ENCODE data around the gene PRKAG1. TPM values are rescaled to one million over a fixed set of nuclear protein-coding genes. Genes with fewer than 3 reads are reported as not detected.

PRKAG1 gene
- total and polyA plus RNA-seq, 2 donors from 2014 or later = 57.1 to 58.4 TPM

DNA sequence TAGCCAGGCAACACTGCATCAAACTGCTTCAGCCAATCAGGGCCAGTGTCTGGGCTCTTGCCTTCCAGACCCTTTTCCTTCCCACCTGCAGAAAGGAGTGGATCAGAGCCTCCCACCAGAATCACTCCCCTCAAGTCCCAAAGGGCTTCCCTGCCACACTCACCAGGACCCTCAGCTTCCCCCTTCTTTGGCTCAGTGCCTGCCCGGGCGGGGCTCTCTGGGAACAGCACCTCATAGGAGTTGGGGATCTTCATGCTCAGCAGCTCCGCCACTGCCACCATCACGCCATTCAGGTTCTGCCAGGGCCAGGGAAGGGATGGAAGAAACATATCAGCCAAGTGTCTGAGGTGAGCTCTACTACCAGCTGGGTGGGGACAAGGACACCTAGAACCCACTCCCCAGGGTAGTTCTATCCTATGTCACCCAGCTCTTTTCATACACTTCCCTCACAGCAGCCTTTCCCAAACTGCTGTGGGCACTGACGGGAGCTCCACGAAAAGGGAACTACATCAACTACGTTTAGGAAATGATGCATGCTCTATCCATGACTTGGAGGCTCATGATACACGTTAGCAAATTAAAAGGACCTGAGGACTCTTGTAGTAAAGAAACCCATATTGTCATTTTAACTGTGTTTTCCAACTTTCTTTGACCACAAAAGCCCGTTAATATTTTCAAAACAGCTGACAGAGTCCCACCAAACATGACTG lies 9.4 kb upstream of the PRKAG1 start:
- TF ChIP-seq, protein P1, sequence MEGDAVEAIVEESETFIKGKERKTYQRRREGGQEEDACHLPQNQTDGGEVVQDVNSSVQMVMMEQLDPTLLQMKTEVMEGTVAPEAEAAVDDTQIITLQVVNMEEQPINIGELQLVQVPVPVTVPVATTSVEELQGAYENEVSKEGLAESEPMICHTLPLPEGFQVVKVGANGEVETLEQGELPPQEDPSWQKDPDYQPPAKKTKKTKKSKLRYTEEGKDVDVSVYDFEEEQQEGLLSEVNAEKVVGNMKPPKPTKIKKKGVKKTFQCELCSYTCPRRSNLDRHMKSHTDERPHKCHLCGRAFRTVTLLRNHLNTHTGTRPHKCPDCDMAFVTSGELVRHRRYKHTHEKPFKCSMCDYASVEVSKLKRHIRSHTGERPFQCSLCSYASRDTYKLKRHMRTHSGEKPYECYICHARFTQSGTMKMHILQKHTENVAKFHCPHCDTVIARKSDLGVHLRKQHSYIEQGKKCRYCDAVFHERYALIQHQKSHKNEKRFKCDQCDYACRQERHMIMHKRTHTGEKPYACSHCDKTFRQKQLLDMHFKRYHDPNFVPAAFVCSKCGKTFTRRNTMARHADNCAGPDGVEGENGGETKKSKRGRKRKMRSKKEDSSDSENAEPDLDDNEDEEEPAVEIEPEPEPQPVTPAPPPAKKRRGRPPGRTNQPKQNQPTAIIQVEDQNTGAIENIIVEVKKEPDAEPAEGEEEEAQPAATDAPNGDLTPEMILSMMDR (IDR thresholded peaks at IDR 0.05; ENCODE audit: borderline replicate concordance, extremely low read depth, insufficient read depth) = no peak
- no peak for FAIRE-seq
- H3K4me3 ChIP-seq (ENCODE audit: low read length in 3 of 3) = no peak overlapping the region
- no peak overlapping the region for H3K9ac ChIP-seq (ENCODE audit: low read length in 3 of 3)
- H3K27me3 ChIP-seq (ENCODE audit: control insufficient read depth, insufficient read depth, low read length) = no peaks in the 10 kb centered on the region
- intact Hi-C loops (cut with DNase I) = no loop called here
- peak in 1 of 5 donors; percentile 56 for DNase-seq
- no peaks in the 10 kb centered on the region for H3K4me1 ChIP-seq (ENCODE audit: control insufficient read depth in 2 of 3, insufficient read depth in 2 of 3, low read depth in 1 of 3, low read length in 3 of 3)
- H3K27ac ChIP-seq (ENCODE audit: low read depth in 2 of 2, low read length in 2 of 2) = no peak overlapping the region
- H3K36me3 ChIP-seq (ENCODE audit: control insufficient read depth in 2 of 3, insufficient read depth in 3 of 3, low read length in 3 of 3) = peaks cover 8 to 65% (median 48%) of the 10 kb centered on the region in 3 donors
- no peaks in the 10 kb centered on the region for H3K9me3 ChIP-seq (ENCODE audit: control insufficient read depth in 2 of 3, insufficient read depth in 1 of 3, low read length in 3 of 3)

GRCh38 chr12:49026678-49027480 lies 8.3 kb upstream of the PRKAG1 start:
- H3K4me3 ChIP-seq (ENCODE audit: low read length in 3 of 3) = no peak overlapping the region
- no peaks in the 10 kb centered on the region for H3K4me1 ChIP-seq (ENCODE audit: control insufficient read depth in 2 of 3, insufficient read depth in 2 of 3, low read depth in 1 of 3, low read length in 3 of 3)
- peaks cover 8 to 71% (median 48%) of the 10 kb centered on the region in 3 donors for H3K36me3 ChIP-seq (ENCODE audit: control insufficient read depth in 2 of 3, insufficient read depth in 3 of 3, low read length in 3 of 3)
- DNase-seq (peak in 1 of 5 donors; percentile 64), FAIRE-seq (no peak)
- no peak overlapping the region for H3K27ac ChIP-seq (ENCODE audit: low read depth in 2 of 2, low read length in 2 of 2)
- intact Hi-C loops (cut with DNase I) = no loop called here
- no peak overlapping the region for H3K9ac ChIP-seq (ENCODE audit: low read length in 3 of 3)
- no peaks in the 10 kb centered on the region for H3K27me3 ChIP-seq (ENCODE audit: control insufficient read depth, insufficient read depth, low read length)
- H3K9me3 ChIP-seq (ENCODE audit: control insufficient read depth in 2 of 3, insufficient read depth in 1 of 3, low read length in 3 of 3) = no peaks in the 10 kb centered on the region
- TF ChIP-seq, protein P1 (IDR thresholded peaks at IDR 0.05; ENCODE audit: borderline replicate concordance, extremely low read depth, insufficient read depth) = no peak

- H3K4me1 ChIP-seq (ENCODE audit: control insufficient read depth in 2 of 3, insufficient read depth in 2 of 3, low read depth in 1 of 3, low read length in 3 of 3) = no peaks in the 10 kb centered on the region
- no peak for DNase-seq
- H3K9ac ChIP-seq (ENCODE audit: low read length in 3 of 3) = no peak overlapping the region
- H3K9me3 ChIP-seq (ENCODE audit: control insufficient read depth in 2 of 3, insufficient read depth in 1 of 3, low read length in 3 of 3) = no peaks in the 10 kb centered on the region
- intact Hi-C loops (cut with DNase I) = no loop called here
- H3K4me3 ChIP-seq (ENCODE audit: low read length in 3 of 3) = no peak overlapping the region
- H3K36me3 ChIP-seq (ENCODE audit: control insufficient read depth in 2 of 3, insufficient read depth in 3 of 3, low read length in 3 of 3) = peaks cover 8 to 67% (median 51%) of the 10 kb centered on the region in 3 donors
- TF ChIP-seq, protein P1 (IDR thresholded peaks at IDR 0.05; ENCODE audit: borderline replicate concordance, extremely low read depth, insufficient read depth) = no peak
- FAIRE-seq = no peak
- no peak overlapping the region for H3K27ac ChIP-seq (ENCODE audit: low read depth in 2 of 2, low read length in 2 of 2)
- no peaks in the 10 kb centered on the region for H3K27me3 ChIP-seq (ENCODE audit: control insufficient read depth, insufficient read depth, low read length)
Measured at GRCh38 chr12:49026101-49026500, 7.5 kb upstream of the PRKAG1 start.
